Muscle of back (tissue), 11 donors: ENCODE results near the gene KIAA0319L. TPM values are rescaled to one million over a fixed set of nuclear protein-coding genes. Genes with fewer than 3 reads are reported as not detected.

ENCODE experiments used
- DNase-seq, 3 donors: peaks; one replicate each; pipeline versions ENCODE4 v3.0.0 to v3.0.0-alpha.2; 2013
- polyA plus RNA-seq, 10 donors: library from polyadenylated mRNA; unstranded; fragments of 120-200 nt; gene quantifications; one replicate each; pipeline ENCODE4 v1.2.1, GENCODE V29; 2013; ENCODE audit not compliant: insufficient read length in 10 of 10

Gene KIAA0319L
- polyA plus RNA-seq, 10 donors, result 25.8 to 50.7 (median 33.4) TPM

DNA sequence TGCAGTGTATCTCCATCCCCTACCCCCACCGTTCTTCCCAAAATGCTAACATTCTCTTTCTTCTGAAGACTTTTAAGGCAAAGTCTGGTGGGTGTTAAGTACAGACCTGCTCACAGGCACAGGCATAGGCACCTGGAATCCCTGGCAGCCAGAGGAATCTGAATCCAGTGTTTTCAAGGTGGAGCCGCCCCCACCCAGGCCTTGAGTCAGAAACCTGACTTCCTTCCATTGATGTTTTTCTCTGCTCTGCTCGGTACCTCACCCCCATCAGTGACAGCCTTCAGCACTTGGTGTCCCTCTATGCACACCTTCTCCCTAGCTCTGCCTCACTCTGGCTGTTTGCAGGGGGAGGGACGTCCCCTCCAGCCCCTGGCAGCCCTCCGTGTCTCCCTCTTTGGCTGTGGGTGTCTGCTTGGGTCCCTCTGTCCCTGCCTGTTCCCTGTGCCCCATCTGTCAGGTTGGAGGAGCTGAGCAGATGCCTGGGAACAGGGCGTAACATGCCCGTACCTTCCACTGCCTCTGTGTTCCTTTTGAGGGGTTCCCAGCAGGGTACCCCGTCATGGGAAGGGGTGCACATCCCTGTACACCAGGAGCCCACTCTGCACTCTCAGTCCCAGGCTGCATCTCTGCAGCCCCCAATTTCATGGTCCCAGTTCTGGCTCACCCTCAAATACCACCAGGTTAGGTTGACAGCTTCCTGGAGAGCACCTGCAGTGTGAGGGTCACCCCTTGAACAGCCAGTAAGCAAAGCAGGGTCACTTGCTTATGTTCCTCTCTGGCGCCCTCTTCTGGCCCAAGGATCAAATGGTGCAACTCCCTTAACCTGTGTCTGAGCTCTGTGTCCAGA, 7.1 kb upstream of the KIAA0319L start:
- DNase-seq, result peak; percentile 64 to 80 (median 77)

DNA sequence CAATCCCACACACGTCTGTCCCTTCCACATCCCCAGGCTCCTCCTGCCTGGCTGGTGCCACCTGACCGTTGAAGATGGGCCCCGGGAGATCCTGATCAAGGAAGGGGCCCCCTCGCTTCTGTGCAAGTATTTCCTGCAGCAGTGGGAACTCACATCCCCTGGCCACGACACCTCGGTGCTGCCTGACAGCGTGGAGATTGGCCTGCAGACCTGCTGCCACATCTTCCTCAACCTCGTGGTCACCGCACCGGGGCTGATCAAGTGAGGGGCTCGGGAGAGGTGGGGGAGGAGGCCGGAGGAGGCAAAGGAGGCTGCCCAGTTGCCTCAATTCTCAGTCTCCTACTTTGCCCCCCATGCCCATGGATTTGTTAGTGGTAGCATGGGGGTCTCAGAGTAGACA, 6.0 kb upstream of the KIAA0319L start:
- no peak for DNase-seq

DNA sequence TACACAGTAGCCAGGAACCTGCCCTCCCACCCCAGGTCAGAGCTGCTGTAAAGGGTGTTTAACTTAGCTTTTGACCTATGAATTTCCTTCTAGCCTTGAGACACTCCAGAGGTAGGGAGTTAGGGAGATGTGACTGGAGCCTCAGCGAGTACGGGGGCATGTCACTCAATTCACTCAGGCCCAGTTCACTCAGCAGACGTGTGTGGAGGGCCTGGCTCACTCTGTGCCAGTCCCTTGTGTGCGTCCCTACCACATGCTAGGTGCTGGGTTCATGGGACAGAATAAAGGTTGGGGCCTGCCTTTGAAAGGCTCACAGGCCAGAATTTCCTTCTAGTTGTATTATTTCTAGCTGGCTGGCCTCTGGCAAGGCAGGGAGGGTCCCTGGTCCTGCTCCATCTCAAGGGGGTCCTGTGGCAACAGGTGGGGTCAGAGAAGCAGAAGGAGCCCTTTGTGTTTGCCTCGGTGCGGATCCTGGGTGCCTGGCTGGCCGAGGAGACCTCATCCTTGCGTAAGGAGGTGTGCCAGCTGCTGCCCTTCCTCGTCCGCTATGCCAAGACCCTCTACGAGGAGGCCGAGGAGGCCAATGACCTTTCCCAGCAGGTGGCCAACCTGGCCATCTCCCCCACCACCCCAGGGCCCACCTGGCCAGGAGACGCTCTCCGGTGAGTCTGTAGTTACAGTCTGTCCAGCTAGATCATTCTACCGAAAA, 4.9 kb upstream of the KIAA0319L start:
- DNase-seq, result no peak

DNA sequence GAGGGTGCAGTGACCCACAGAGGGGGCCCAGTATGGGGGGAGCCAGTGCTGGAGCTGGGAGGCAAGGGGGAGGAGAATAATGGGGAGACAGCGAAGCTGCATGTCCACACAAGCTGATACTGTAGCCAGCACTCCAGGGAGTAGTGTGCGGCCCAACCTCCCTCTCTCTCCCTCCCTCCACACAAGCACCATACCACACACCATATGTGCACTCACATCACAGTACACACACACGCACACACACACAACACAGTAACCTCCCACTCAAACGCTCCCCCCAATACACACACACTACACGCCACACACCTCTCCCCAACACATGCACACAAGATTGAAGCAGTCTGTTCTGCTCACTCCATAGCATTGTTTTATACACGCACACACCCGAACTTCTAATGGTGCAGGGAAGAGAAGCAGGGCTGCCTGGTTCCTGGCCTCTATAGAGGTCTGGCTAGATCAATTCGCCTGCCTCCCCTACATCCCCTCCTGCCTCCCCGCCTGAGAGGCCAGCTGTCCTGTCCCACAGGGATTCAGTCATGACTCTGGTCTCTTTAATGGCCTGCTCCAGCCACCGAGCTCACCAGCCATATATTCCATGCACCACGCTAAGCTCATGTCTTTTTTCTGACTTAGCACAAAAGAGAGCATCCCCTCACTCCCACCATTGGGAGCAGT, 4.2 kb upstream of the KIAA0319L start:
- DNase-seq, result no peak

DNA sequence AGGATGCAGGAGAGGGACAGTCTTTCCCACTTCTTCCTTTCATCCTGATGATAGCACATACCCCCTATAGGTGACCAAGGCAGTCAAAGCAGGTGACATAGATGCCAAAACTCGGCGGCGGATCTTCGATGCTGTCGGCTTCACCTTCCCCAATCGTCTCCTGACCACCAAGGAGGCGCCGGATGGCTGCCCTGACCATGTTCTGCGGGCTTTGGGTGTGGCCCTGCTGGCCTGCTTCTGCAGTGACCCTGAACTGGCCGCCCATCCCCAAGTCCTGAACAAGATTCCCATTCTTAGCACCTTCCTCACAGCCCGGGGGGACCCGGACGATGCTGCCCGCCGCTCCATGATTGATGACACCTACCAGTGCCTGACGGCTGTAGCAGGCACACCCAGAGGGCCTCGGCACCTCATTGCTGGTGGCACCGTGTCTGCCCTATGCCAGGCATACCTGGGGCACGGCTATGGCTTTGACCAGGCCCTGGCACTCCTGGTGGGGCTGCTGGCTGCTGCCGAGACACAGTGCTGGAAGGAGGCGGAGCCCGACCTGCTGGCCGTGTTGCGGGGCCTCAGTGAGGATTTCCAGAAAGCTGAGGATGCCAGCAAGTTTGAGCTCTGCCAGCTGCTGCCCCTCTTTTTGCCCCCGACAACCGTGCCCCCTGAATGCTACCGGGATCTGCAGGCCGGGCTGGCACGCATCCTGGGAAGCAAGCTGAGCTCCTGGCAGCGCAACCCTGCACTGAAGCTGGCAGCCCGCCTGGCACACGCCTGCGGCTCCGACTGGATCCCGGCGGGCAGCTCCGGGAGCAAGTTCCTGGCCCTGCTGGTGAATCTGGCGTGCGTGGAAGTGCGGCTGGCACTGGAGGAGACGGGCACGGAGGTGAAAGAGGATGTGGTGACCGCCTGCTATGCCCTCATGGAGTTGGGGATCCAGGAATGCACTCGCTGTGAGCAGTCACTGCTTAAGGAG, 3.3 kb upstream of the KIAA0319L start:
- peak in 1 of 3 donors; percentile 54 for DNase-seq

DNA sequence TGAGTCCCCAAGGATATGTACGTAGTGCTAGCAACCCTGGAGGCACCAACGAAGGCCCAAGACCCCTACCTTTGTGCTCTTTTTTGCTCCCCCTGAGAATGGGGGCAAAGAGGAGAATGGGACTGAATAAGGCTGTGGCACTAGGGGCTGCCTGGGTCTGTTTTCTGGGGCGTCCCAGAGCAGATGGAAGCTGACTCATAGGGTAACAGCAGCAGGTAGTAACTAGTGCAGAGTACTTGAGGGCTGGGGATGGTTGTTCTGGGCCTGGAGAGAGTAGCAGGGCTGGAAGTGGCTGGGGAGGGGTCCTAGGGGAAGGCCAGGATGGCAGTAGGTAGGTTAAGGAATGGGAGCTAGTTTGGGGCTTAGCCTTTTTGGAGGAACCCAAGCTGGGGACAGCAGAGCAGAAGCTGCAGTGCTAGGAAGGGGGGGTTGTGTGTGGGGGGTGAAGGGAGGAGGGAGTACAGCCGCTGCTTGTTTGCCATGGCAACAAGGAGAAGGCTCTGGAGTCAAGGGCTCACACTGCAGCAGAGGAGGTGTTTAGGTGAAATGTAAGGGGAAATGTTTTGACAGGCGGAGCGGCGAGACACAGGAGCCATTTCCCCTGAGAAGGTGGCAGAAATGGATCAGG, 2.2 kb upstream of the KIAA0319L start:
- DNase-seq, result no peak

DNA sequence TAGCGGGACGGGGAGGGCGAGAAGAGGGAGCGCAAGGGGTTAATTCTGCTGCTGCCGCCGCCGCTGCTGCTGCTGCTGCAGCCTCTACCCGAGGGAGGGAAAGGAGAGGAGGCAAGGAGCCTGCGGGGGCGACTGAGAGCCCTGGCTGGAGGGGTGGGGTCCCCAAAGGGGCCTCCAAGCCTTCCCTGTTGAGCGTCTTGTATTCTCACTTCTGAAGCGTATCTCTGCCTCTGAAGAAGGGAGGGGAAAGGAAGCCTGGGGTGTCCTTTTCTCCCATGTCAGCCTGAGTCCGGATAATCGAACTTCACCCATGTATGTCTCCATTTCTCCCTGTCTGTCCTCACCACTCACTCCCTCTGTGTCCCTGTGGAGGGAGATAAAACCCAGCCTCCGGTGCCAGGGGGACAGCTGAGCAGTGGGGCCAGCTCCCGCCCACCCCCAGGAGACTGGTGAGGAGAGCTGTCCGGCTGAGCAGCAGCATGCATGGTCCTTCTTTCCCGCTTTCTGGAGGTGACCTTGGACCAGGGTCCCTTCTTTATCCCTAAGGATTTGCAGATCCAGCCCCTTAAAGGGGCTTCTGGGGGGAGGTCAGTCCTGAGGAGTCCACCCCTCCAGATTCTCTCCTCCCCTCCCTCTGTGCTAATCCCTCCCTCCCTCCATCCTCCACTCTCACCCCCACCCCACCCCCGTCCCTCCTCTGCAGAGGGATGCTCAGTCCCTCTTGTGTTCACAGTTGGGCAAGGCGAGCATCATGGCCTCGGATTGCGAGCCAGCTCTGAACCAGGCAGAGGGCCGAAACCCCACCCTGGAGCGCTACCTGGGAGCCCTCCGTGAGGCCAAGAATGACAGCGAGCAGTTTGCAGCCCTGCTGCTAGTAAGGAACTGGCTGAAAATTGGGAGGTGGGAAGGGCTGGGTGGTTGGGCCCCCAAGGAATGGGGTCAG, 1.4 kb upstream of the KIAA0319L start:
- peak in 1 of 3 donors; percentile 74 for DNase-seq

DNA sequence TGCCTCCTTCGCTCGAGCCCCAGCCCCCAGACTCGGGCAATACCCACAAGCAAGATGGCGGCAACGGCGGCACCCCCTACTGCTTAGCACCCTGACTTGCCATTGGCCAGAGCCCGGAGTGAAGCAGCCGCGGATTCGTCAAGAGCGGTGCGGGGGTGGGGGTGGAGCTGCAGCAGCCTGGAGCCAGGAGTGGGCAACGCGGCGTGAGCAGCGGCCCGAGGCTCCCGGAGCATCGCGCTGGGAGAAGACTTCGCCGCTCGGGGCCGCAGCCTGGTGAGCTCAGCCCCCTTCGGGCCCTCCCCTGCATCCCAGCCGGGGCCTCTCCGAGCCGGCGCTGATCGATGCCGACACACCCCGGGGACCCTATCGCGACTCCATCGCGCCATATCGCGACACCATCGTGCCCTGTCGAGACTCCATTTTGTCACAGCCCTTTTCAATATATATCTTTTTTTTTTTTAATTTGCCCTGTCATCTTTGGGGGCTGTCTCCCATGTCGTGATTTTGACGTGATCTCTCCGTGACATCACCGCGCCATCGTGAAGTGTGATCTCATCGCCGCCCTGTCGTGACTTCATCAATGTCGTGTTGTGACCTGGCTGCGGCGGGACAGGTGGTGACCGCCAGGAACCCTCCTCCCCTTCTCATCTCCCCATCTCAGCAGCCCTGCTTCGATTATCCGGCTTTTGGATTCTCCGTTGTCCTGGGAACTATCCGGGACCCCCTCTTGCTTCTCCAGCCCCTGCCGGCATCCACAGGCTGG, 589 bp upstream of the KIAA0319L start, which contains the start of gene NCDN:
Gene NCDN, plus strand, starts transcription at position 189 of the 763 bp plus-strand sequence. Its CDS starts 392 bp downstream, at position 581.
- DNase-seq, result peak; percentile 96 to 100 (median 97)

DNA sequence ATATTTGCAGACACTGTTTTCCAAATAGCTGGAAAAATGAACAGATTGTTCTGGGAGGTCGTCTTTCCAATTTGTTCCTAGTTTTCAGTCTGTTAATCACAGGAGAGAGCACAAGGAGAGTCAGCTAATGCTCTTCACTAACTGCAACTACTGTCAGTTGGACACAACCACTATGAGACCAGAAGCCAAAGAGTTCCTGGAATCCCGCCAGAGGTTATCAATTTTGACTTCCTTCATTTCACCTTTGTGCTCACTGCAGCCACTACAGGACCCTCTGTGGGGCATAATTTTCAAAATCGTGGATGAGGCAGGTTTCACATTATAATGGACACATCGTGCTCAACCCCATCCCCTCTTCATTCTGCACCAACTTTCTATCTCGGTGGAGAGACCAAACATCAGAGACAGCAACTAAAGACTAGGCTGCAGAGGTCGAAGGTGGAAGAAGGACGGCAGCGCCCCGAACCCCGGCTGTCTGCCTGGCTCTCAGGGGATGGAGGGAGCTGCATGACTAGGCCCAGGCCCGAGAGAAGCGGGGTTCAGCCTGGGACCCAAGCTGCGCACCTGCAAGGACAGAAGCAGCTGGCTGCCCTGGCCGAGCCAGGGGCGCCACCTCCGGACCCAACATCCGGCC, 602 bp downstream of the KIAA0319L start:
- no peak for DNase-seq

DNA sequence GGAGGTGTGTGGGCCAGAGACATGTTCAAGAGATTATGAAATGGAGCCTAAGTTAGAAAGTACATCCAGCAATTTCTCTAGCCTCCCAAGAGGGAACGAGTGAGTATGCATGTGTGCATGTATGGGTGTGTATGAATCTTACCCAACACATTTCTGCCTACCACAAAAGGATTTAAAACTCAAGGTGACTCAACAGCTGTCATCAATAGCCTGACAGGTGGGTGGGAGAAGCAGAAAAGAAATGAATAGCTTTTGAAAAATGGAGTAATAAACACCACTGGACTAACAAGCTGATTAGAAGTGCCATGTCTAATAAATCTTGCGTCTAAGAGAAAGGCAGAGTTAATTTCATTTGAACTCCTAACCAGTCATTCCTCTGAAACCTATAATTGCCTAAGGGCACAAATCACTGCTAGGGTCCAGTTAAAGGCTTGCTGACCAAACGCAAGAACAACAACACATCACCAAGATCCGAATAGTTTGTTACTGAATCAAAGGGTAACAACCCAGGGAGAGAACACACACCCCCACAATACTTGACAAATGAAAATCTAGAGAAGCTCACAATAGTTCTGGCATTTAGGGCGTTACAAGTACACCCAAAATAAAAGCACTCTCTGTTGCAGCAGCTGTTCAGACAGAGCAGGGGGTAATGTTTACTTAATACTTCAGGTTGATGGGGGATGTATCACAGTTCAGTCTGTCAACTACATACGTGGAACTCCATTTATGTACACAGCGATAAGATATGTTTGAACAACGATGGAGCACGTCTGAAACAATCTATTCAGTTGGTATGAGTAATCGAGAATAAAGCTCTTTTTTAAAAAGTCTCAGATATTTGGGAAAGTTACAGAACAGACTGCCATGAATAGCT, 1.4 kb downstream of the KIAA0319L start:
- no peak for DNase-seq

DNA sequence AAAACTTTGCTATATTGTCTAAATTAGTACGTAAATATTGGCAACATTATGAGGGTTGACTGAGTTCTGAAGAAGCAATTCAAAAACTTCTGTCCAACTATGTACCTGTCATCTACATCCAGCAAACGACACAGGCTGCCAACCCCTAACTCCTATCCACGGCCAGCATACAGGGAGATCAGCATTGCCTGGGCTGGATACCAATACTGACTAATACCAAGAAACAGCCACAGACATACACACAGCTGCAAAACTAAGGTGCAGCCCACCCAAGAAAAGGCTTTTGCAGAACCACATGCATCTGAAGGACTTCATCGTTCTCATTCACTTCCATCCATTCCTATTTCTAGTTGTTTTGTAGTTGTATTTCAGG, 2.0 kb downstream of the KIAA0319L start:
- no peak for DNase-seq

DNA sequence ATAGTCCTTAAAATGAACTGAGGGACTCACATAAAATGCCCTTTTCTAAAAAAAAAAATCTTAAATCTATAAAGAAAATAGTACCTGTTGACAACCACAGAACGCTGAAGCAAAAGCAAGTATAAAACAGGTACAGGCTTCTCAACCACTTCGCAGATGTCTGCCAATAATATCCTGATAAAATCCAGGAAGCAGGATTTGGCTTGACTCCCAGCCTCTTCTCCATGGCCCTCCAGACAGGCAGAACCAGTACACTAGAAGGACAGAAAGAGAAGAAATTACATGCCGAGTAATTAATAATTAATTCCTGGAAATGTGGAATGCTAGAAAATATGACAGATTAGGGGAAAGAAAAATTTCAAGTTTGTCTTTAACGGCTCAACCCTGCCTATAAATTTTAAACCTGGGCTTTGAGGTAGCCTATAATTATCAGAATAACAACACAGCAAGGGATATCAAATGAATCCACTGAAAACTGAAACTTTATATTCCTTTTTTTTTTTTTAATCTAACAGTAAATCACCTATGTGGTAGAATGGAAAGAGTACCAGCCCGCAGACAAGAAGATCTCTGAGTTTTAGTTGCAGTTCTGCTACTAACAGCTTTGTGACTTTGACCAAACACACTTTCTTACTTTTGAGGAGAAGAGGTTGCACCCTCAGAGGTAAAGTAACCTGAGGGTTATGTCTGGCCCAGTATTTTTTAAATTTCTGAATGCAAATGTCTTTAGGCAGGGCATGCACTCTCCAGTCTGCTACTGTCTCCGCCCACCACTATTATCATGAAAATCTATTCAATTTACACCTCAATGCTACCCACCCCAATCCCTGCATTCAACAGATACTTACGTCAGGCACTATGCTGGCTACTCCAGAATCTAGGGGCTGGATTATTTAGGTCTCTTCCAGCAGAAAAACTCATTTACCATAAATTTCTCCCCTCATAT, 2.7 kb downstream of the KIAA0319L start:
- no peak for DNase-seq

DNA sequence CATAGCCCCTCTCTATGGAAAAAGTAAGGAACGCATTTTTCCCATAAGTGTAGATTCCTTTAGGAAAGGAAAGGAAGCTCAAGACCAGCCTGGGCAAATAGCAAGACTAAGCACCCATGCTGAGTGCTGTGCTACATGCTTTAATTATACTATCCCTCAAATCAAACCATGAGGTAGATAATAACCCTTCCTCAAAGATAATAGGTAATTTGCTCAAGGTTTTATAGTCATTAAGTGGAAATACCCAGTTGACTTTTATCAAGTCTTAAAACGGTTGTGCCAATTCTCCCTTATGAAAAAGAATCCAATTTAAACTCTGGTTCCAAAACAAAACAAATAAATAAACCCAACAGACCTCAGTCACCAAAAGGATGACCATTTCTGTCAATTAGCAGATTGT, 3.4 kb downstream of the KIAA0319L start:
- DNase-seq, result no peak

DNA sequence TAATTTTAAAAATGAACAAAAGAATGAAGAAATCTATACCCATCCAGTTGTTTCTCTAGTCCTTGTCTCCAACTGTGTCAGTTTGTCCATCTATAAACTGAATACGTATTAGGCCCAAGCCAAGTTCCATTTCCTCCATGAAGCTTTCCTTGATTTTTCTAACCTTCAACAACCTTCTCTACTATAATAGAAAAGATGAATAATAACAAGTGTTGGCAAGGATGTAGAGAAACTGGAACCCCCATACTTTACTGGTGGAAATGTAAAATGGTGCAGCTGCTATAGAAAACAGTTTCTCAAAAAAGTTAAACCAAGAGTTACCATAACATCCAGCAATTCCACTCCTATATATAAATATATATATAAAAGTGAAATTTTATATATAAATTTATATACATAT, 10.6 kb downstream of the KIAA0319L start:
- no peak for DNase-seq

DNA sequence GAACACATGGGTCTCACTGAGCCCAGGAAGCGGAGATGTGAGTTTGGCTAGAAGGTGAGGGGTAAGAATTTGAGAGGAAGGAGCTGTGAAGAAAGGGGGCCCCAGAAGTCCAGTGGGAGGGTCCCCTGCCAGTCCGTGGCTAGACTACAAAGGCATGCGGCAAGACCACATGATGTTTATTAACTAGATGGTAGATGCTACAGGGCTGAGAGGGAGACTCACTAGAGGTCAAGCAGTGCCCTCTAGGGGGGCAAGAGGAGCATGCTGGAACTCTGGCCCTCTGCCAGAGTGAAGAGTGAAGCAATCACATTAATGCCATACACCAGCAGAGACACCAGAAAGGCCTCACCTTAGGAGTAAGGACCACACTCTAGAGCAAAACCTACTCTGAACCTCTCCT, 12.2 kb downstream of the KIAA0319L start:
- no peak for DNase-seq

DNA sequence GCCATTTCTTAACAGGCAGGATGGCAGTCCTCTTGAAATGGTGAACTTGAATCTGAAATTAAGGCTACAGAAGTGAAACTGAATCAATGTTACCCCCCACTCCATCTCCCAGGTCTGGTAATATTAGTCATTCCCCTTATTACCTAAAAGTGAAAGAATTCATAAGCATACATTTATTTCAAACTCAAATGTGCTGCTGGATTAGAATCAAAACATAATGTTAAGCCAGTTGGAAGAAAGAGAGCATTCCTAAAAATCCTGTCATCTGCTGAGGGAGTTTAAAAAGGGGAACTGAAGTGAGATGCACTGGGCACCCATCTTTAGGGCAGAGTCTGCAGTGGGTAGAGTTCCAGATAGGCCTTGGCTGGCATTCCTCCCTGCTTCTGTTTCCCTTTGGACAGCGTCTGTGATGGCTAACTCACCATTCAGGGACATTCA, 17.4 kb downstream of the KIAA0319L start:
- DNase-seq, result peak in 2 of 3 donors; percentile 38 to 61
